ENCODE measurements around the gene PRICKLE1.

PRICKLE1 gene

DNA sequence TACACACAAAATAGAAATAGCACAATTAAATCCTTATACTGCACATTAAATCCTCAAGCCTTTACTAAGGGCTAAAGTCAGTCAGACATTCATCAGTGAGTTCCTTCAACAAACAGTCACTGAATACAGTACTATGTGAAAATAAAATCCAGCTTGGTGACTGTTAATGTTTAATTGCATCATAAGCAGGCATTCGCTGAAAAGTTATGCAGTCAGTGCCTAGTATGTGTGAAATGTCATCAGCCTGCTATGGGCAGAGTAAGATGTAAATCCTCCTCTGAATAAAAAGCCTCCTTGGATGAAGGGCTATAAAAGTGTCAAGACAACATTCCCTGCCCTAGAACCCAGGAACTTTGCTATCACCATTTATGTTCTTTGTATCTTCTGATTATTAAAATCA, 116.4 kb downstream of the PRICKLE1 start:
- in situ Hi-C loops (cut with HindIII; ENCODE audit: low pct_unique_long_range_greater_than_20kb, low sequenced_read_pairs) = no loop called here
- no peak for DNase-seq (ENCODE audit: low read depth in 1 of 2, low spot score in 1 of 2)
- TF ChIP-seq JUND (IDR thresholded peaks at IDR 0.05; ENCODE audit: low read depth) = no peak

DNA sequence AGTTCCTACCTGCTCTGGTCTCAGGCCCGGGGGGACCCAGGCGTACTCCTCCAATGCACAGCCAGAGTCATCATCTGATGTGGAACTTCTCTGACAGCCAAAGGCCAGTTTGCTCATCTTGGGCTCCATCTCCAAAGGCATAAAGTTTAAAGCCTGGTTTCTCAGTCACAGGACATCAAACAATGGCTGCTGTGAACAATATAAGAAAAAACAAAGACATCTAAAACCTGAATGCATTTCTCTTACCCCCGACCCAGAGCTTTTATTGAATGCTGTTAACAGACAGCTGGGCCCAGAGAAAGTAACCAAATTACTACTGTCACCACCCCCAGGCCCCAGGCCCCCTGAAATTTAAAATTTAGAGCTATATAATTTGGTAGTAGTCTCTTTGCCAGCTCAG, 117.2 kb downstream of the PRICKLE1 start:
- no peak for DNase-seq (ENCODE audit: low read depth in 1 of 2, low spot score in 1 of 2)
- TF ChIP-seq JUND (IDR thresholded peaks at IDR 0.05; ENCODE audit: low read depth) = no peak
- in situ Hi-C loops (cut with HindIII; ENCODE audit: low pct_unique_long_range_greater_than_20kb, low sequenced_read_pairs) = no loop called here

DNA sequence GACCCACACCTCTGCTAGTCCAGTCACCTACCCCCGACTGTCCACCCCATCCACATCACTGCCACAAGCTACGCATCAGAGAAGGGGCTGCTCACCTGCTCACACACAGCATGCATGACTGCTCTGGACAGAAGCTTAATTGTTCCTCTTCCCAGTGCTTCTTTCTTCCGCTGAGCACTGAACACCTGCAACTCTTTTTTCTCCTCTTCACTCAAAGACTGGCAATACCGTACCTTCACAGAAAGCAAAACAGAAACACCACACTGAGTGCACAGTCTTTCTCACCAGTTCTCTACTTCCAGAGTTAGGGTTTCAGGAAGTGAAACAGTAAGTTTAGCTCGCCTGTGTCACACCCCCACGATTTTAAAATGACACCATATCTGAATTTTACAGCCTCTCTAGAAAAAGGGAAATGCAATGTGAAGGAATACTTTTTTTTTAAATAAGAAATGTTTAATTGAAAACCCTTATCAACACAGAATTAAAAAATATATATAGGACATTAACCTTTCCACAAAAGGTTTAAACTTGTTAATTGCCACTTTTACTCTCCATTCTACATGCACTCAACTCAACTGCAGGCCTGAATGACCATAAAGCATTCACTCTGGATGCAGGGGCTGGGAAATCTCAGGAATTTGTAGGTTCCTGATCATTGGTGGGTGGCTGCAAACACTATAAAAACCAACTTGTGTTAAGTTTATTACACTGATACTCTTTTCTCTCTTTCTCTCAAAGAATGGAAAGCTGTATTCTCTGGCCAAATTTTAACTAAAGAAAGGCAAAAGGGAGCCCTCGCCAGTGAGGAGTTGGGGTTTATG, 120.0 kb downstream of the PRICKLE1 start:
- no peak for DNase-seq (ENCODE audit: low read depth in 1 of 2, low spot score in 1 of 2)
- TF ChIP-seq JUND (IDR thresholded peaks at IDR 0.05; ENCODE audit: low read depth) = no peak
- in situ Hi-C loops (cut with HindIII; ENCODE audit: low pct_unique_long_range_greater_than_20kb, low sequenced_read_pairs) = no loop called here

DNA sequence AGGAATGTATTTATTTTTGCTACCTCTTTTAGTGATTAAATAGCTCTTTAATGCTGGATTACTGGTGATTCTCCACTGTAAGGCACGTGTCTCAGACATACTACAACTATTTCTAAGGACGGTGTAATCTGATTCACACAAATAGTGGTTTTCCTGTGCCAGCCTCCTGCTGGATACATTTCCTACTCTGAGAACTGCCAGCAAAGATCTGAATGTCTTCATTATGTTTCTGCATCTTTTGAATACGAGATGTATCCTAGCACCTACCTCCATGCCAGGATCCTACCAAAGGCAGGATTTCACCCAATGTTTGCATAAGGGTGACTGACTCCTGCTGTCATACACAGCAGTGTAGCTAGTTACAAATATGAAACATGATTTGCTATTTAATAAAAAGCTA, 120.6 kb downstream of the PRICKLE1 start:
- in situ Hi-C loops (cut with HindIII; ENCODE audit: low pct_unique_long_range_greater_than_20kb, low sequenced_read_pairs) = no loop called here
- no peak for DNase-seq (ENCODE audit: low read depth in 1 of 2, low spot score in 1 of 2)
- TF ChIP-seq JUND (IDR thresholded peaks at IDR 0.05; ENCODE audit: low read depth) = no peak

DNA sequence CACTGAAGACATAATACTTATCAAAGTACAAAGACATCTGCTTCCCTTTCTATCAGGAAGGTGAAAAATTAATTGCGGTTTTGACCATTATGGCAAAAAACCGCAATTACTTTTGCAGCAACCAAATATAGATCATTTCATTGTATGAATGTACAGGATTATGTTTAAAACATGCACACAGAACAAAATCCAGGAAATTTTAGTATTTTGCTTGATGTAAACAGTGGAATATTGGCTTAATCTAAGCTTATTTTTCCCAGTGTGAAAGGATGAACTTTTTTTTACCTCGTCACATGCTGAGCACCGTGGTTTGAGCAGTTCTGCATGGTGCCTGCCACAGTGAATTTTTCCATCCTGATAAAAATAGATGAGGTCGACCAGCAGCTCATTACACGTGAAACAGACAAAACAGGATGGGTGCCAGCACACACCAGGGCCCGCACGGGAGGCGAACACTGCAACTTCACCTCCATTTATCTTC, 121.2 kb downstream of the PRICKLE1 start:
- TF ChIP-seq JUND (IDR thresholded peaks at IDR 0.05; ENCODE audit: low read depth) = no peak
- in situ Hi-C loops (cut with HindIII; ENCODE audit: low pct_unique_long_range_greater_than_20kb, low sequenced_read_pairs) = no loop called here
- DNase-seq (ENCODE audit: low read depth in 1 of 2, low spot score in 1 of 2) = no peak

DNA sequence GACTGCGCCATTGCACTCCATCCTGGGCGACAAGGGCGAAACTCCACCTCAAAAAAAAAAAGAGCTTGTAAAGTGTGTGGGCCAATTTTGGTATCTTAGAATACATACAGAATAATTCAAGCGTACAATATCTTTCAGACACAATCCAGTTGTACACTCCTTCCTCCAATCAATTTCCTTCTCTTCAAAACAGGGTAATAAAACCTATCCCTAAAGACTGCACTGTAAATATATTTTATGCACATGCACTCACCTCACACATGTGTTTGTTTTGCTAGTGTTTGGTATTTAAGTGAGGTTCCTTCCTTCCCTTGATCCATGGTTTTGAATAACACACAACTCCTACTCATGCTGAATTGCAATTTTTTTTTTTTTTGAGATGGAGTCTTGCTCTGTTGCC, 125.9 kb downstream of the PRICKLE1 start:
- no peak for TF ChIP-seq JUND (IDR thresholded peaks at IDR 0.05; ENCODE audit: low read depth)
- no peak for DNase-seq (ENCODE audit: low read depth in 1 of 2, low spot score in 1 of 2)
- in situ Hi-C loops (cut with HindIII; ENCODE audit: low pct_unique_long_range_greater_than_20kb, low sequenced_read_pairs) = no loop called here

DNA sequence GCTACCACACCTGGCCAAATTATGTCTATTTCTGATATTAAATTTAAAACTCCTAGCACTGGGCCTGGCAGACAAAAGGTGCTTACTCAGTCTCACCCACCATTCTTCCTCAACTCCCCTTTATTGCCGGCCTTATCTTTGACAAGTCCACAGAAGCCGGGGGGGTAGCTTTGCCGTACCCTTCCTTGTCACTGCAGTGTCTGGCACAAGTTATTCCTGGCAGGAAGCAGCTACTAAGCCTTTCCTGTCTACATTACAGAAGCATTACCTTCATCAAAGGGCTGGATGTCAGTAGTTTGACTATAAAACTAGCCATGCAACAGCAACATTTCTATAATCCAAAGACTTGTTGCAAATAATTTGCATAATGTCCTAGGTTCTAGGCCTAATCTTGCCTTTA, 127.1 kb downstream of the PRICKLE1 start:
- in situ Hi-C loops (cut with HindIII; ENCODE audit: low pct_unique_long_range_greater_than_20kb, low sequenced_read_pairs) = no loop called here
- no peak for TF ChIP-seq JUND (IDR thresholded peaks at IDR 0.05; ENCODE audit: low read depth)

DNA sequence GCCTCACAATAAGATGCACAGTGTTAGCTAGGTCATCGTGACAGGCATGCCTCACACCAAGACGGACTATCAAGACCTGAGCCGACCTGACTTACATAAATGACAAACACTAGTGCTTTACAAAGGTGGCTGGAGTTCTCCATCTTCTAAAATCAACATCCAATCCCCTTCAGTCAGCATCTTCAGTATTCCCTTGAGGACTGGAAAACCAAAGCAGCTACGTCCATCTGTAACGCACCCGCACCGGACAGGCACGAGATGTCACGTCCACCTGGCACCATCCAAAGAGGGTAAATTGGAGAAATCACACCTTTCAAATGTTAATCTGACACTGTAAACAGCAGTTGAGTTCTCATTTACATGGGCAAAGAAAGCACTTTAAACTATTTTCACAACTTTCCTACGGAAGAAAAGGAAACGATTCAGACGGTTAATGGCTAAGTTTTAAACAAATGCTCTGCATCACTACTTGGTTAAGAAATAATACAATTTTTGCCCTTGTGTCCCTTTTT, 130.2 kb downstream of the PRICKLE1 start:
- DNase-seq (ENCODE audit: low read depth in 1 of 2, low spot score in 1 of 2) = no peak
- TF ChIP-seq JUND (IDR thresholded peaks at IDR 0.05; ENCODE audit: low read depth) = no peak
- in situ Hi-C loops (cut with HindIII; ENCODE audit: low pct_unique_long_range_greater_than_20kb, low sequenced_read_pairs) = no loop called here

More for the DNA sequence above, 127.1 kb downstream of the PRICKLE1 start:
- DNase-seq (ENCODE audit: low read depth in 1 of 2, low spot score in 1 of 2) = no peak

DNA sequence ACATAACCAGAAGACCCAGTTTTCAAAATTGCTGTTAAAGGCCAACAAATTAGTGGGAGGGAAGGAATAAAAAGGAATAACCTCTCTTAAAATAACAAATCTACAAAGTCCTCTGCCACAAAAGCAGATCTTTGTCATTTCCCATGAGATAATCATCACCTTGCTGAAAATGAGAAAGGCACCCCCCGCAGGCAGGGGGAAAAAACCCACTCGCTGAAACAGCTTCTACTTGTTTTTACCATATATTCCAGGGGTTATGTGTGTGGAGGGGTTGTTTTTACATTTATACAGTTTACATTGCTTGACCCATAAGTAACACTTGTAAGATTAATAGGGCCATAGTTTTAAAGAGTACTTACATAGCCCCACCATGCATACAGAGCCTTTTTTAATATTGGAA, 131.0 kb downstream of the PRICKLE1 start:
- TF ChIP-seq JUND (IDR thresholded peaks at IDR 0.05; ENCODE audit: low read depth) = no peak
- DNase-seq (ENCODE audit: low read depth in 1 of 2, low spot score in 1 of 2) = no peak
- in situ Hi-C loops (cut with HindIII; ENCODE audit: low pct_unique_long_range_greater_than_20kb, low sequenced_read_pairs) = no loop called here

DNA sequence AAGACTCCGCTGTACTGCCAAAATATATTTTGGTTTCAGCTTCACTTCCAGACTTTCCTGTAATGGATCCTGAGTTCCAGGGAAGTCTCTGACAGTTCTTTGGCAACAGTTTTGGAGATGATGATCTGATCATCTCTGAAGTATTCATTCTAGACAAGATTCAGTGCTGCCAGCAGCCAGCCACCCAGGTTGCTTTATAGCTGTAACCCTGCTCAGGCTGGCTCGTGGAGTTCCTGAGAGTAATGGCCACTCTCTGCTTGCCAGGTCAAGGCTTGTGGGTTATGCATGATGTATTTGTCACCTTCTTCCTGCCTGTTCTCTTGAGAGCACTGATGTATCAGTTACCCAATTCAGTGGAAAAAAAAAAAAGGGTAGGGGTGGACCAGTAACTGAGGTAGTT, 139.3 kb downstream of the PRICKLE1 start:
- in situ Hi-C loops (cut with HindIII; ENCODE audit: low pct_unique_long_range_greater_than_20kb, low sequenced_read_pairs) = no loop called here
- TF ChIP-seq JUND (IDR thresholded peaks at IDR 0.05; ENCODE audit: low read depth) = no peak
- DNase-seq (ENCODE audit: low read depth in 1 of 2, low spot score in 1 of 2) = no peak

DNA sequence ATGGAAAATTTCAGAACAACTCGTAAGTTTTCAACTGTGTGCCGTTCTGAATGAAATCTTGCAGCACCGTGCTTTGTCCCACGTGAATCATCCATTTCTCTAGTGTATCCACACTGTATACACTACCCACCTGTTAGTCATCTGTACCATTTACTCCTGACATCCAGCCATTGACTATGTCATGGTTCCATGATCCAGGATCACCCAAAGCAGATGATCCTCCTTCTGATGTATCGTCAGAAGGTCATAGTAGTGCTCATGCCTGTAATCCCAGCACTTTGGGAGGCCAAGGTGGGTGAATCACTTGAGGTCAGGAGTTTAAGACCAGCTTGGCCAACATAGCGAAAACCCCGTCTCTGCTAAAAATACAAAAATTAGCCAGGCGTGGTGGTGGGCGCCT, 140.7 kb downstream of the PRICKLE1 start:
- in situ Hi-C loops (cut with HindIII; ENCODE audit: low pct_unique_long_range_greater_than_20kb, low sequenced_read_pairs) = no loop called here
- no peak for DNase-seq (ENCODE audit: low read depth in 1 of 2, low spot score in 1 of 2)
- TF ChIP-seq JUND (IDR thresholded peaks at IDR 0.05; ENCODE audit: low read depth) = no peak

DNA sequence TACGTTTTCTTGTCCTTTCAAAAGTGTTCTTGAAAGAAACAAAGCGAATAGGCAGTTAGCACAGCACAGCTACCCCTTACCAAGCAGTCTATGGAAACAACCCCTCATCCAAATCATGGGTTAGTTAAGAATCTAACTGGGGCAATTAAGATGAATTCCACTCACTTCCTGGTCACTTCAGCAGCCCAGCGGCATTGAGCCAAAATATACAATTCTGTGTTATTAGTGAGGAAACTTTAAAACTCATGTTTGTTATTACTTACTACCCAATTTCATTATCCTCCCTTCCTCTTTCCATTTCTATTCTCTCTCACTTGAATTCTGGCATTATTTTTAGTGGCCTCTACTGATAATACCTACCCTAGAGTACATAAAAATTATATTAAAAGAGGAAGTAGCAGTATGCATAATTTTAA, 142.2 kb downstream of the PRICKLE1 start:
- in situ Hi-C loops (cut with HindIII; ENCODE audit: low pct_unique_long_range_greater_than_20kb, low sequenced_read_pairs) = no loop called here
- no peak for TF ChIP-seq JUND (IDR thresholded peaks at IDR 0.05; ENCODE audit: low read depth)
- no peak for DNase-seq (ENCODE audit: low read depth in 1 of 2, low spot score in 1 of 2)

DNA sequence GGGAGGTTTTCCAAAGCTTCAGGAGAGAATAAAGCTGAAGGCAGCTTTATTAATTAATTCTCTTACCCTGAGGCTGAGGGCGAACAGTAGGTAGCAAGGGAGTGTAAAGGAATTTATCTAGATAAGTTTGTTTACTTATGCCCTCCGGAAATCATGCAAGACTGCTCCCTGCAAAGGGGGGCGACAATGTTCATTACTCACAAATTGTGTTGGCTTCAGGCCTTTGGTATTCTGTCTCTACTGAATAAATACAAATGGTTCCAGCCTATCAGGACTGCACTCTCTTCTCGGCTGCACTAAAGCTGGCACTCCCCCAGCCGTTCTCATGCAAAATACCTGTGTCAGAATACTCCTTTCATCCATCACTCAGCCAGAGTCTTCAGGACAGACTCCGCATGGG, 142.8 kb downstream of the PRICKLE1 start:
- no peak for TF ChIP-seq JUND (IDR thresholded peaks at IDR 0.05; ENCODE audit: low read depth)
- peak in 1 of 2 experiments; percentile 22 for DNase-seq (ENCODE audit: low read depth in 1 of 2, low spot score in 1 of 2)
- in situ Hi-C loops (cut with HindIII; ENCODE audit: low pct_unique_long_range_greater_than_20kb, low sequenced_read_pairs) = no loop called here

All from T47D (cell line).